HG03520 (cell line): ENCODE results near the gene FAM50B.

ENCODE experiments used
- ATAC-seq: cut with Tn5 transposase; IDR thresholded peaks from one replicate; pipeline ENCODE4 v1.9.1; 2021; ENCODE audit warnings: mild to moderate bottlenecking, moderate library complexity; ENCODE audit not compliant: unreplicated experiment

The FAM50B gene

DNA sequence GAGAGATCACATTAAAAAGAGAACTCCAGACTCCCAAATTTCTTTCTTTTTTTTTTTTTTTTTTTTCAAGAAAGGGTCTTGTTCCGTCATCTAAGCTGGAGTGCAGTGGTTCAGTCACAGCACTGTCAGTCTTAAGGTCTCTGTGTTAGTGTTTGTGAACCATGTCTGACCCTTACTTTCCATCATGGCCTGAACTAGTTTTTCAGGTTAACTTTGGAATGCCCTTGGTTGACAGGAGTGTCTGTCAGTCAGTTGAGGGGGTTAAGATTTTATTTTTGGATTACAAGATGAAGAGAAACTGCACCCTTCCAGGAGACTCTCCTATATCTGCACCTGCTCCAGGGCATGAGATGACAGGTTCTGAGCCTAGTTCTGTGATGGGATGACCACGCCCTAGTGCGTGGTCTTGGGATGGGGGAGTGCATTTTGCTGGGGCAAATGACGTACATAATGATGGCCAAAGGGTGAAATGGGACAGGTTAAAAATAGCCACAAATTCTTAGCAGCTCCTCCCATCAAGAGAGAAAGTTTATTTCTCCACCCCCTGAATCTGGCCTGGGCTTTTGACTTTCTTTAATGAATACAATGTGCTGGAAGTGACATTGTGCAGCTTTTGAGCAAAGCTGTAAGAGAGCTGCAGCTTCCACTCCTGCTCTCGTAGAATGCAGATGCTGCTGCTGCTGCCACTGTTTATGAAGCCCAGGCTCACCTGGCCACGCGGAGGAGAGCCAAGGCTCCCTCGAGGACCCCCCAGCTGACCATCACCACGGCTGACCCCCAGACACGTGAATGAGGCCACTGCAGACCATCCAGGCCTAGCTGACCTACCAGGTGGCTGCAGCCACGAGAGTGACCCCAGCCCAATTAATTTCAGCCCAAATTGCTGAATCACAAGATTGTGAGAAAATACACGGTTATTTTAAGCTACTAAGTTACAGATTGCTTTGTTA is 29.7 kb upstream of the FAM50B start:
- ATAC-seq, result no peak

DNA sequence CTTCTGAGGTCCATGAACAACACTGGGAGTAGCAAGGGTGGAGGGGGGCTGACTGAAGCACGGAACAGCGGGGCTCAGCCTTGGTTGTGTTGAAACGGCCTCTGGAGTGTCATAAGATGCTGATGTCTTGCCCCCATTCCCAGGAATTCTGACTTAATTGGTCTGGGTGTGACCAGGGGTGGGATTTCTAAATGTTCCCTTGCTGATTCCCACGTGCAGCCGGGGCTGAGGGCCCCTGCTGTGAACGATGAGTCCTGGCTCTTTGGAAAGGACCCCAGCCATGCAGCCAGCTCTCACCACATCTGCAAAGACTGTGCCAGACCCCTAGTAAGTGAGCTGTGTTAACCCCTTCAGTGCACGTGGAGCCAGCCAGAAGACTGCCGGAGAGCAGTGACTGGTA is 28.6 kb upstream of the FAM50B start:
- no peak for ATAC-seq

DNA sequence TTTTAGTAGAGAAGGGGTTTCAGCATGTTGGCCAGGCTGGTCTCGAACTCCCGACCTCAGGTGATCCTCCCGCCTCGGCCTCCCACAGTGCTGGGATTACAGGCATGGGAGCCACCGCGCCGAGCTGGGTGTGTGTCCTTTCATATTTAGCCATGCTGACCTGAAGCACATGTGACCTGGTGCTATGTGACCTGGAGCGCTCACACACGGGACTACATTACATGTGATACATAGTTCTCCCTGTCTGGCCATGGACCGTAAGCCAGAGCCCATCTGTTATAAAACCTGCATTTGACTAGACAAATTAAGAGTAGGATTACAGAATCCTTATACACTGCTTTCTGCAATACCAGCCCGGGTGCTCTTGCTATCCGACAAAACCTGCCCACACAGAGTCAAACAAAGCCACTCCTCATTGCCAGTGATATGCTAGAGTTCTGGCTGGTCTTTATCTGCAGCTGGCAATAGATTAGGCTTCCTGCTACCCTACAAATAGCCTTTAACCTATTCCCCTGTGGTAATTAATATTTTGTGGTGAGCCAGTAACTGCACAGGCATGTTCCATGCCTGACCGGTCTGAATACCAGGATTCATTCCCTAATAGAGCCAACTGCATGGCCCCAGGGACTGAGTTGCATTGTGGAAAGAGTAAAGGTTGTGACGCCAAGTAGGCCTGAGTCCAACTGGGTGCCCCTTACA is 26.3 kb upstream of the FAM50B start:
- no peak for ATAC-seq

DNA sequence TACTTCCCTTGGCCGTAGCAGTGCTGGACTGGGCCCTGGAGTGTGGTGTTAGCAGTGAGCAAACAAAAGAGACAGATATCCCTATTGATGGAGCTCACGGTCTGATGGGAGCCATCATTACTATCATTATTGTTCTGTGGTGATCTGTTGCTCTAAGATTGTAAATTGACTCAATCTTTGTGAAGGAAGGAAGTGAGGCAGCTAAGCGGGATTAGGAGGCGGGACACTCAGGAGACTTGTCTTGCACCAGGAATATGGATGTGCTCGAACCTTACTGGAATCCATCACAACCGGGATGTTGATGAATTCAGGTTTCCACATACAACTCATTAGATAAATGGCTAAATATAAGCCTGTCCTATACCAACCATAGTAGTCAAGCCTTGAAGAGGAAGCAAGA is 25.5 kb upstream of the FAM50B start:
- ATAC-seq, result no peak

DNA sequence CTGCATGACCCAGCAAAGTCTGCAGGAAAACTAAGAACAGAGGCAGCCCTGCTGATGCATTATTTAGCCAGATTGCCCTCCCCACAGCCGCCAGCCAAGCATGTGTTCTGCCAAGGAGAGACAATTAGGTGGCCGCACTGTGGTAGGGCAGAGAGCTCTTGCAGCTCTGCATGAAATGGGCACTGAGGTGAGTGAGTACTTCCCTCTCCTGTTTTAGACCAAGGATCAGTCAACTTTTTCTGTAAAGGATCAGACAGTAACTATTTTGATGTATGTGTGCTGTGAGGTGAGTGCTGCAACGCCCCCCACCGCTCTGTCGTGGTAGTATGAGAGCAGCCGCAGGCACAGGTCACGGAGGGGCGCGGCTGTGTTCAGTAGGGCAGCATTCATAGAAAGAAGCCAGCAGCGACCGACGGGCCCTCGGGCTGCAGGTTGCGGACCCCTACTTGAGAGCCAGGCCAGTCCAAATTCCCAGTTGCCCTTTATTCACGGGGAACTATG is 23.8 kb upstream of the FAM50B start:
- no peak for ATAC-seq

DNA sequence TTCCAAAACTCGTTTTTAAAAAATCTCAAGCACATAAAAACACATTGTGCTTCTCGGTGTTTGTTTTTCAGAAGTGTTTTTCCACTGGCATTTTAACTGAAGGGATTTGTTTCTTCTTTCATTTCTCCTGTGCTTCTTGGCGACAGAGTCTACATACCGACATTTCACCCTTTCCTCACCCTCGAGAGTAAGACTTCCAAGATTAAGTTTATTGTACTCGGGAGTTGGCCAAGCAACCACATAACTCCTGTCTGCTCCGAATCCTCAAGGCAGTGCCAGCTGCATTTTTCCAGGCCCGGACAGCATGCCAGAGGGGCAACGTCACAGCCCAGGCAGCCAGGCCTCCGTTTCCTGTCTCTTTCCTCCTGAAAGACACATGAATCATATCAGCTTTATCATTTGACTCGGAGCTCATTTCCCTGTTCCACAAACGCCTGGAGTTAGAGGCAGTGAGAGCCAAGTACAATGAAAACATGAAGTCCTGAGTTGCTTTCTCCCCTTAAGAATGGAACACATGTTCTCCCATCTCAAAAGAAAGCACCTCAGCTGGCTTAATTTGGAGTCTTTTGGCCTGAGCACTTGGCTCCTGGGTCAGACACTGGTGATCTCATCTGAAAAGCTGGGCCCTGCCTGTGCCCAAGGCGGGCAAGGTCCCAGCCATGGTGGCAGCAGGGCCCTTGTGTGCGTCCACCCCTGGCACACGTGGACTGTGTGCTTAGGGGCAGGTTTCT is 23.2 kb upstream of the FAM50B start:
- ATAC-seq, result no peak

DNA sequence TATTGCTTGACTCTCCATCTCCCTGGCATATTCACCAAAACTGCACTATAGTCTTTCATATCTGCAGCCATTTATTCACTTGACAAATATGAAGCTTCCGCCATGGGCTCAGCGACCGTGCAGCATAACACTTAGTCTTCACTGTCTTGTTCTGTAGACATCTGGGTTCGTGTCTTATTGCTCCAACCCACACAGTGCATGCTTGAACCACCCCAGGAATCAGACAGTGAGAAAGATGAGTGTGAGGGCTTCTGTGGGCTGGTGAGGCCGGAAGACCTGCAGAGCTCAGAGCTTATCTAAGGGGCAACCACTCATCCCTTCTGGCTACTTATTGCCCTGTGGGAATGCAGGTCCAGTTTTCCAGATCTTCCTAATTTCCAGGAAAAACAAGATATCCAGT is 19.9 kb upstream of the FAM50B start:
- no peak for ATAC-seq

DNA sequence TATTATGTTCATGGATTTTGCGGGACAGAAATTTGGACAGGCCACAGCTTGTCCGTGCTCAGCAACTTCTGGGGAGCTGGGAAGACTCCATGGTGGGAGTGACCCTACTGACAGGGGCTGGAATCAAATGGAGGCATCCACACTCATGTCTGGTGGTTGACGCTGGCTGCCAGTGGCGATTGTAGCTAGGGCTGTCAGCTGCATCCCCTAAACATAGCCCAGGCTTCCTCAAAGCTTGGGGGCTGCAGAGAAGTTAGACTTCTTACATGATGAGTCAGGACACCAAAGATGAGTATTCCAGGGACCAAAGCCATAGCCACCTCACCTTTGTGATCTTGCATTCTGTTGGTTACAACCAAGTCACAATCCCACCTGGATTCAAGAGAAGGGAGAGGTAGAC is 18.4 kb upstream of the FAM50B start:
- ATAC-seq, result no peak

DNA sequence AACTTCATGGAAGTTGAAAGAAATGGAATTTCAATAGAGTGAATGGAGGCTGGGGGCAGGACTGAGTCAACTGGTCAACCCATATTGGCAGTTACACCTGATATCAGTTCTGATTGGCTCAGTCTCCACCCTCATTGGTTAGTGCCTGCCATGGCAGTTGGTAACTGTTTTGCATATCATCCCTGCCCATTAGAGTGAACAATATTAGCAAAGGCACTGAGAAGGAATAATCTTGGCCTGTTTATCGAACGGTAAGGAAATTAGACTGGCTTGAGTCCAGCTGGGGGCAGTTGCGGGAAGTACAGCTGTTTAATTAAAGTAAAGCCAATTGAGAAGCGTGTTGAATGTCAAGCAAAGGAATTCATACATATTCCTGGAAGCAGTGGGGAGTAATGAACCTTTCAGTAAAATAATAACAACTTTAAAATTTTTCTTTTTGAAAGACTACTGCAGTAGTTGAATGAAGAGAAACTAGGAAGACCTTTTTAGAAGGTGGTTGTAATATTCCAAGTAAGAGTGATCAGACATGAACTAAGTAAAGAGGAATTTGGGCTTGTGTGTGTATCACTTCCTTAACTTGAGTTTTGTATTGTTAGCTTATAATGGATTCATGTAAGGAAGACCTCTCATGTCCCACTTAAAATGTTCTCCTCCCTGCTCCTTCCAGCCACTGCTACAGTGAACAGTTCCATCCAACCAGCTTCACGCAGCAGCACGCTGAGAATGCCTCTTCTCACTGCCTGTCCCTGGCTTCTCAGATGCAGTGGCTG is 17.2 kb upstream of the FAM50B start:
- no peak for ATAC-seq

DNA sequence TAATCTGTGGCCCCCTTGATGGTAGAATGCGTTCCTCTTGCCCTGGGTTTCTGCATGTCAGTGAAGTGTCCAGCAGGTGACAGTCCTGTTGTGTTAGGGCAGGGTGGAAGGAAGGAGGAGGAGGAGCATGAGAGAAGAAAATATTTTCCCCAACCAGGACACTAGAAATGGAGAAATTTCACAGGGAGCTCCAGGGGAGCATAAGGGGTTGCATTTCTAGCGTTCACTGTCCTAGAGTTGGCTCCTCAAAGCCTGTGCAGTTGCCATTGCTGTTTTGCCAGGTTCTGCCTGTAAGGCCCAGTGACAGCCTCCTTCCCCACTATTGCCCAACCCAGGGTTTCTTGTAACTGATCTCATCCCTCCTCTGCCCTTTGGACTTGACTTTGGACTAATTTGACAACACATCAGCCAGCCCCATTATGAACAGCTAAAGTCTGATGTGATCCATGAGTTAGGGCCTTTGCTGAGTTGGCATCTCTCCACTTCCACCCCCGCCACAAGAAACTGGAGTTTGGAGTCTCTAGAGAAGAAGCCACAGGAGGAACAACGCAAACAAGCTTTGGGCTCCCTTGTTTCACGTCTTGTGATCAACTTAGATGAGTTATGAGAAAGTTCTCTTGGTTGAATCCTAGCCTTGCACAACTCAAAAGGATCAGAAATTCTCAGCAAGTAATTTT is 14.0 kb upstream of the FAM50B start:
- ATAC-seq, result no peak

DNA sequence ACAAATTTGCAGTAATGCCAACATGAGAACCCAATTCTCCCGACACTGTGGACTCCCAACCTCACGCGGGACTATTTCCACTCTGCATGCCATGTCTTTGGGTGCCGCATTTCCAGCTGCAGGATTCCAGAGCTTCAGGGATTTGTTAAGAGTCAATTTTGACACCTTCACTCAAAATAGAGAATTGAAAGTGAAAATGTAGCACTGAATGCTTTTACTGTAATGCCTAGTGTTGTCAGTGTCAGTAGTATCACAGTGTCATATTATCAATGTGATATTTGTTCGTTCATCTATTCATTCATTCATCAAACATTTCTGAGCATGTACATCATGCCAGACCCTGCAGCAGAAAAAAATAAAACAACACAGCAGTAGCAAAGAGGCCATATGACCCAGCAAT is 13.4 kb upstream of the FAM50B start:
- ATAC-seq, result no peak

DNA sequence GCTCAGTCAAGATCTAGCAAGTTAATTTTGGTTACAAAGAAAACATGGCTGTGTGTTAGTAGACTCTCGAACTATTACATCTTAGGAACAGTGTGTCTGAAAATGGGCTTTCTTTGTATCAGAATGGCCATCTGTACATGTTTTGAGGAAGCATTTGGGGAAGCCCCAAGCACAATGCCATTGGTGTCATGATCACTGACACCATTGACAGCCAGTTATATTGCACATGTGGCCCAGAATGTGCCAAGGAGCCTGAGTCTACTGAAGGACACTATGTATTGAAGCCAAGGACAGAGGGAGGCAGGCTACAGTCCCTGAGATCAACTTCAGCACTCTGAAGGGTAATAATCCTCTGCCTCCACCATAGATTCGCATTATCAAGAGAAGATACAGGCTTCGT is 12.6 kb upstream of the FAM50B start:
- no peak for ATAC-seq

DNA sequence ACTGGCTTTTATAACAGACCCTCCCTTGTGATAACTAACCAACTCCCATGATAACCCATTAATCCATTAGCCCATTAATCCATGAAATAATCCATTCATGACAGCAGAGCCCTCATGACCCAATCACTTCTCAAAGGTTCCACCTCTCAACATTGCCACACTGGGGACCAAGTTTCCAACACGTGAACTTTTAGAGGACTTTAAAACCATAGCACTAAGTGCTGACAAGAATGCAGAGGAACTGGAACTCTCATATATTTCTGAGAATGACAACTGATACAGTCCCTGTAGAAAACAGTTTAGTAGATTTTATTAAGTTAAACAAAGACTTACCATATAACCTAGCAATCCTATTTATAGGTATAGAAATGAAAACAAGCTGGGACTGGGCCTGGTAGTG is 11.4 kb upstream of the FAM50B start:
- no peak for ATAC-seq

DNA sequence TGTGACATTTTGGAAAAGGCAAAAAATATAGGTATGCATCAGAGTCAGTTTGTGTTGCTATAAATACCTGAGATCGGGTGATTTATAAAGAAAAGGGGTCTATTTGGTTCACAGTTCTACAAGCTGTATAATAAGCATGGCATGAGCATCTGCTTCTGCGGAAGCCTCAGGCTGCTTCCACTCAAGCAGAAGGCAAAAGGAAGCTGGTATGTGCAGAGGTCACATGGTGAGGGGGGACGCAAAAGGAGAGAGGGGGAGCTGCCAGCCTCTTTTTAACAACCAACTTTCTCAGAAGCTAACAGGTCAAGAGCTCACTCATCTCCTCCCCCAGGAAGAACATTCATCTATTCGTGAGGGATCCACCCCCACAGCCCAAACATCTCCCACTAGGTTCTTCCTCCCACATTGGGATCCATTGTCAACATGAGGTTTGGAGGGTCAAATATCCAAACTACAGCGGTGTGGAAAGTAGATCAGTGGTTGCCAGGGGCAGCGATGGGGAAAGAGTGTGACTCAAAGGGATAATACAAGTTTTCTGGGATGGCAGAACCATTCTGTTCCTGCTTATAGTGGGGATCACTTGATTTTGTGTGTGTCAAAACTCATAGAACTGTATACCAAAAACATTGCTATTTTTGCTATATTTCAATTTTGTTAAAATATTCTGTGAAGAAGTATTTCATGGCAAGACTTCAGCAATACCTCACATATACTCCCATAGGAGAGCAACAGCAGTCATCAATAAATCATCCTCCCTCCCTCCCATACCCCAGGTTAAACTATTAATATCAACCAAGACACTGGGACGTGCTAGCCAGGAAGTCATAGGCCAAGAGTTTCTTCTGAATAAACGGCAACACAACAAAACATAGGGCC is 9.9 kb upstream of the FAM50B start:
- no peak for ATAC-seq

DNA sequence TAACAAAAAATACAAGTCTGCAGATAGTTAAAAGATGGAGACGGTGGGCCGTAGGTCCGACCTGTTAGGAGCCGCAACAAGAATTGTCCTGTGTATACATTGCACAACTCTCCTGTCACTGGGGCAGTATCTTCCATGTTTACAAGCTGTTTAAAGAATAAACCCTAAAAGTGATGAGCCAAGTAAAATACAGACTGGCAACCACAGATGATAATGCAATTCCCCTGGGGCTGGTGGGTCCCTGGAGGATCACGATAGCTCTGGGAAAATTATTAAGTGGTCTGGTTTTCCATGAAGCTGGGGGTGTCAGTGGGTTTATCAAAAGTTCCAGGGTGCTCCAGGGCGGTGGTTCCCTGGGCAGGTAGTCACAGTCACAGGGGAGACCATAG is 8.1 kb upstream of the FAM50B start:
- ATAC-seq, result no peak

DNA sequence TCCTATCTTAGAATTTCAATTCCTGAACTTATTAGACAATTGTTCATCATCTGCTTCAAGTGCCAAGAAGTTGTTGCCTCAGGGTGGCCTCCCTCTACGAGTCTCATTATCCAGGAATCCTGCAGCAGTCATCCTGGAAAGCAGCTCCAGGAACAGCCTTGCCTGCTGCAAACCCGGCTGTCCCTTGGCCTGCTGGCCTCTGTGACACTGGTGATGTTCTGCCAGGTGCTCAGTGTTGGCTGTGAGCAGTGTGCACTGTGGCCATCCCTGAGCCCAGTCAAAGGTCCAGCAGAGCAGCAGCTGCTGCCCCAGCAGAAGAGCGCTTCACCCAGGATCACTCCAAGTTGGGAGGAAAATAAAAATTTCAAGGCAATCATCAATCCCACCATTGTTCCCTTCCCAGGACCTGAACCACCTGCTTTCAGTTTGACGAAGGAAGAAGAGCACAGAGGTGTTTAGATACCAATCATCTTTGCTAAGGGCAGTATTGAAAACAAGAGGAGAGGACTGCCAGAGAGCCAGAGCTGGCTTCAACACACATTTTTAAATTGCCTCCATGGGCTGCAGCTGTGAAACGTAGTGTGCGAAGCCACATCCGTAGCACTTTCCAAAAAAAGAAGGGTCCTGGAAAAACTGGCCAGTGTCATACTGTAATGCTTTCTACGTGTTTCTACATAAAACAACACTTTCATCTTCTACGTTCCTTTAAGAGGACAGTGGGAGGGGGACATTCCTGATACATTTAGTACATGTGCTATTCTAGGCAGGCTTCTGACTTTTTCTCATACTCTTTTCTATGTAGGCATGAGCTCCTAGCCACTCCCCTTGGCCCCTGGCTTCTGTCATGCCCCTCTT is 7.2 kb upstream of the FAM50B start:
- no peak for ATAC-seq

DNA sequence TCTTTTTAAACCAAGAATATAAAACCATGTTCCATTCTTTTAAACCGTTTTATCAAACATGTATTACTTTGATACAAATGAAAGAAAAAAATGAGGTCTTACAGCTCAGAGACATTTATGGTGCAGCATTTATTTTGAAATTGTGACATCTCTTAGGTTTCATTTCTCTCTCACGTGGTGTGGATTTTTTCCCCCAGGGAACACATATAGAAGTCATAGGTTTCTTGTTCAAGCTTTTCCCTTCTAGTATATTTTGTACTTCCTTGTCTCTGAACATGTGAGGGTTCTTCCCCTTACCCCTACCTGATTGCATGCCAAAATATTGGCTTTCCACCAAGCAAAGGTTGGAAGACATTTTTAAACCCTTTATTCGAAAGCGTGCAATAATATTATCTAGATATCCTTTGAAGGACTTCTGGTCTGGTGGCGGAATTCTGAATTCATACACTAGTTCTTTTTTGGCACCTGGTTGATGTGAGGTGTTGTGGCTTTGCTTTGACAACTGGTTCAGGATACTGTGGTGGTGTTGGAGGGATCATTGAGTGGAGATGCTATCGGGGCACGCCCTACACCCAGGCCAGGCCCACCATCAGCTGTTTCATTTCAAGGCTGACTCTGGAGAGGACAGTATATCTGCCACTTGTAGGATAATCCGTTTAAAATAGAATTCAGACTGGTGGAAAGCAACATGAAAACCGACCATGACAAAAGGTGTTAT is 5.6 kb upstream of the FAM50B start:
- no peak for ATAC-seq

DNA sequence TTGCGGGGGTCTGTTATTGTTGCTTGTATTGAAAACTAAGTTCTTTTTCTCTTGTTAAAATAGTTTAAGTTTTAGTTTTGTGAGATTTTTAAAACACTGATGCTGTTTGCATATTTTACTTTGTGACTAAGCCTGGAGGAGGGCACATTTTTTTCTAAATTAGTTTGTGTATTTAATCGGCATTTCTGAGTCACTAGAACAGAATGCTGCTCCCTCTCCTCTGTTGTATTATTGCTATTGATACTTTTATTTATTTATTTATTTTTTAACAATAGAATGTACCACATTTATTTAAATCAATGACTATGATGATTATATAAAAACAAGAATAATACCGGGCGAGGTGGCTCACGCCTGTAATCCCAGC is 5.1 kb upstream of the FAM50B start:
- ATAC-seq, result no peak
